Activated CD8-positive, alpha-beta memory T cell treated with anti-CD3 and anti-CD28 coated beads for 1 hour (primary cell): ENCODE data around the gene POU2AF1.

Experiments
- DNase-seq, 2 donors: peaks; one replicate each; pipeline ENCODE4 v3.0.0-alpha.2; 2020; ENCODE audit warnings: low read depth in 1 of 2; ENCODE audit errors: extremely low read depth in 1 of 2

The POU2AF1 gene

GRCh38 chr11:111388842-111389241 lies 9.8 kb upstream of the POU2AF1 start:
- no peak for DNase-seq

DNA sequence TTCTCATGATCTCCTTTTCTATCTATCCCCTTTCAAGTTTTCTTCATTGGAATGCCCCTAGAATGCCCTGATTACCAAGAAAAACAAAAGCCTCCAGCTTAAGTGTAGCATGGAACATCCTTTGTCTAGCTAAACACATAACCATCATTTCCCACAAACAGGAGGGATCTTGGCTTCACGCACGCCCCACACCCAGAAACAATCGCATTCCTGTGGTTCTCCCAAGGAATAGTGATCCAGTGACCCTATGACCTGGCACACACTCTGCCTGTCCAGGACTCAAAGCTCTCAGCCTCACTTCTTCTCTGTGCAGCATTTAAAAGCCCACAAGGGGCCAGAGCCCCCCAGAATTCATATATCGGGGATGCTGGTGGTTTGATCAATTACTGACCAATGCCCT lies 9.3 kb upstream of the POU2AF1 start:
- no peak for DNase-seq

DNA sequence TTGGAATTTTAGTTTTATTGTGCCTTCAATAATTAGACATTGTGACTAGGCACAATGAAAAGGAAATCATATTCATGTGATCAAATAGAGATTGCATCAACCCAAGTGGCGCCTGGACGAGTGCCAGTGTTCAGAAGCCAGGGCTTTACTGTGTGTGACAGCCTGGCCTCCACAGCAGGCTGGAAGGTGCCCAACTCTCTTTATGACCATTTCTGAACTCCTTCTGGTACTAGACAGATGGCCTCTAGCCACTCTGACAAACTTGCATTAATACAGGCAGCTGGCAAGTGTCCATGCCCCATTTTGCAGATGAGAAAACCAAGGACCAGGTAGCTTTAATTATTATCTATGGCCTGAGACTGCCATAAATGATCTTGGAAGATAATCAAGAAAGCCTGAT lies 8.3 kb upstream of the POU2AF1 start:
- DNase-seq, result no peak

DNA sequence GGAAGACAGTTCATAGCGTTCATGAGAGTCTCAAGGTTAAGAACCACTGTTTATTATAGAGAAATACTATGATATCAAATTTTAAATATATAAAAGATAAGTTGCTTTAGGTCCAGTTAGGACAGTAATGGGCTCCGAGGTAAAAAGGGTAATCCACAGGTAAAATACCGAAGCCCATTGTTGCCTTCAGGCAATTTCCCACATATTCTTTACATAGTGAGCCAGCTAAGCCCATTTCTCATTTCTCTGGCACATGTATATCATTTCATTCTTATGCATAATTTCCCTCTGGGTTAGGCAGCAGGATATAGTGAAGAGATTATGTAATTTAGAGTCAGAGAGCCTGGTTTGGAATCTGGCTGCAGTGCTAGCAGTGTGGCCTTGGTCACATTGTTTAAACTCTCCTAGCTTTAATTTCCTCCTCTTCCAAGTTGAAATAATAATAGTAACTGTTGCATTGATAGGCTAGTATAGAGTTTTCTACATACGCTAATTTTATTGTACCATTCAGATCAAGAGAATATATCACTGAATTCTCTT lies 7.6 kb upstream of the POU2AF1 start:
- no peak for DNase-seq

DNA sequence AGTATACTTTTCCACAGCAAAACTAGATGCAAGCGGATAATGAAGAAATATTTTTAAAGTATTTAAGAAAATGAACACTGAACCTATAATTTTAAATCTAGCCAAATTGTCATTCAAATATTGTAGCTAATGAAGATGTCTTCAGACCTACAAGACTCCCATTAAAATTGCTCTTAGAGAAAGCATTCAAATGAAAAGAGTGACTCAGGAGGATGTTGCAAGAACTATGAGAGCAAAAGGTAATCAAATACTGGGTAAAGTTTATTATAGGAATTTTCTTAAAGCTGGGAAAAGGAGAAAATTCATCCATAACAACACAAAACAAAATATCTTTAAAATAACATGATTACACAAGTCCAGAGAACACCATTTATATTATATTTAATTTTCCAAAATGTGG lies 5.4 kb upstream of the POU2AF1 start:
- DNase-seq, result no peak

DNA sequence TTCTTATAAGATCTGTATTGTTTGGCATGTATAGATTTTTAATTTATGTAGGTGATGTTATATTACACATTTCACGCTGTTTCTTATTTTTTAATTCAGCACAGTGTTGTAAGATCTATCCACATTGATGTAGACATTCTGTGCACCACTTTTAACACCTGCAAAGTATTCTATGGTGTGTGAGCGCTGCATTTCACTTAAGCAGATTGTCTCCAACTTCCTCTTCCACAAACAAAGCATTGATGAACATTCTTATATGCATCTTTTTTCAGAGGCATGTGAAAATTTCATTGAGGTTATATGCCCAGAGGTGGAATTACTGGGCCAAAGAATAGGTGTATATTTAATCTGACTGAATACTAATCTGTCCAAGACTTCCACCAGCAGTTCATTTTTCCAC lies 3.4 kb upstream of the POU2AF1 start:
- DNase-seq, result no peak

DNA sequence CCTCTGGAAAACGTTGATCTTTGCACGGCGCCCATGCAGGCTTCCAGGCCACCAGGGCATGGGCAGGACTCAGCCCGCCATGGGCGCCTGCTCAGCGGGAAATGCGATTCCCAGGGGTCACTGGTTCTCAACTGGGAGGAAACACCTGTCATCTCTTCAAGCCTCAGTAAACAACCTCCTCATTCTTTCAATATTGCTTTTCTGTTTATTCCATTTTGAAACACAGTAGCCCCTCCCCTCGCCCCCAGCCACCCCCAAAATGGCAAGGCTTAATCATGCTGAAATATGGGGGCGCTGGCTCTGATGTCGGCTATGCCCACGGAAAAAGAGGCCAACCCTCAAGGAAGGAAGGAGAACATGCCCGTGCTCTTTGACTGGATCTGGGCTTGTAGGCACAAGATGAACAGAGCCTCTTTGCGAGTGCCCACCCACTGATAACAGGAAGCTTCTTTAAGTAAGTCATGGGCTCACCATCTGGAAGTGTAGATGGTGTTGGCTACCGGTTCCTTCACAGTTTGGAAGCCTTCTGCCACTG lies 594 bp upstream of the POU2AF1 start:
- no peak for DNase-seq

DNA sequence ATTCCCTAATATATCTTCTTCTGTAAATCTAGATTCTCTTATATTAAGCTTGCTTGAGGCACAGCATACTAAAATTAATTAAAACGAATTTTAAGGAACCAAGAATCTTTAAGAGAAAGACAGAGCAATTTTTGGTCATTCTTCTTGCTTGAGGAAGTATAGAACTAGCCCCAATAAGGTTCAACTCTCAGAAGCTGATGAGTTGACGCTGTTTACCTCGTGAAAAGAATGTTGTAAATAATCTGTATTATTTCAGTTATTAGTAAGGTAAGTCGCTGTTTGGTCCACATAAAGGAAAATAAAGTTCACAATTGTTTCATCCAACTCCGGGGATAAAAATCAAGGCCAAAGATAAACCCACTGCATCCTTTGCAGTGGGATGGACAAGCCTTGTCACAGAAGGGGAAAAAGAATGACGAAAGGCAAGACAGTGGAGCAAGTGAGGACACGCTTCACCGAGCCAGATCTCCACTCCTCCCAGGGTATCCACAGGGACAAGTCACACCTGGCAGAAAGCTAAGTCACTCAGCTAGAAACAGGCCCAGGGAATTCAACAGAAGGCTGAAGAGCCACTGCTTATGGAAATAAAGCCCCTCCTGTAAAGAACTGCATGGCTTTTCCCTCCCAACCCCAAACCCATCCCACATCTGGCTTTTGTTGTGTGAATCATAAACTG lies 752 bp downstream of the POU2AF1 start:
- DNase-seq, result no peak

DNA sequence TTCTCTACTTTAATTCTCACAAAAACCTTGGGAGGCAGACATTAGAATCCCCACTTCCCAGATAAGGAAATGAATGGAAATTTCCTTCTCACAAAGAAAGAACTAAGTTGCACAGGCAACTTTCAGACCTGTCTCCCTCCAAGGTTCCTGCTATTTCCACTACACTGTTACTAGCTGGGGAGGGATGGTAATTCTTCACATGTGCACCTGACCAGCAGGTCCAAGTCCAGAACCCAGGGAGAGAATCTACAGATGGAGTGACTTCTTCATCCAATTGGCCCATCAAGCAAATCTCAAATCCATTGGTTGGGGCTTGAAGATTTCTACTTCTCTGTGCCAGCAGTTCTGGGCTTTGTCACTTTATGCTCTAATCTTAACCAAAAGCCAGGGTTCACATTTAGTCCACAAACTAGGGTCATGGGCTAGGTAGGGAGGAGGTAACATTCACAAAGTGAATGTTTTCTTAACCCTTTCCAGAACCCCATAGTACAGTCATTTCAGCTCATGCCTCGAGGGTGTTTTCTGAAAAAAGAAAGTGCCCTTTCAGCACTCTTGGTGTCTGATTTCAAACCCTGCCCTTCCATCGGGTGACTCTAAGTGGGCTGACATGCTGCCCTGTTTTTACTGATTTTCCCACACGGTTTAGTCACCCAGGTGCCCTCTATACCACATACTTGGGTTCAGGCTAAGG lies 2.7 kb downstream of the POU2AF1 start:
- DNase-seq, result no peak

DNA sequence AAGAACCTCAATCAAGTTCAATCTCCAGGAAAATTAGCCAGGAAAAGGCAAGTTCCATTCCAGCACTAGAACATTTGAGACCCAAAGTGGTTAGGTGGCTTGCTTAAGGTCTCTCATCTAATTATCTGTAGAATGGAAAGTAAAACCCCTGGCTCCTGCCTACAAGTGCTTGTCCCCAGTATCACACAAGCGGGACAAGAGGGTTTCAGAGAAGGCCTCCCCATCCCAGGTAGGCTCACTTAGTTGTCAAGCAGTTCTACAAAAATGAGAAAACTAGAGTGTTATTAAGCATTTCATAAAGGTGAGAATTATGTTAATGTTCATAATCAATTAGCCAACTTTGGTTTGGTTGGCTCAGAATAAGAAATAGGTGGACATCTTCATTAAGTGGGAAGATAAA lies 5.5 kb downstream of the POU2AF1 start:
- no peak for DNase-seq

DNA sequence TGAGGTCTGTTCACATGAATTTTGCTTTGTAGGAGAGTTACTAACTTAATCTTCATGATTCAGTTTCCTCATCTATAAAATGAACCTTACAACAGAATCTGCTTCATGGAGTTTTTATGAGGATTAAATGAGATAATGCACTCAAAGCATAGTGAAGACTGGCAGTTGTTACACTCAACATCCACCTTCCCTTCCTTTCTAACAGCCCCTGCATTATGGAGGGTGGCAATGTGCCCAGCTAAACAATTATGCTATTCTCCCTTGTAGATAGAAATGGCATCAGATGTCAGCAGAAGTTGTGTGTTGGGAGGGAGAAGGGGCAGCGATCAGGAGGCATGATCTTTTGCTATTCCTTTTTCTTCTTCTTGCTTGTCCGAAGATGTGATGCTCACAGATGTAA lies 6.5 kb downstream of the POU2AF1 start:
- no peak for DNase-seq

- DNase-seq, result no peak
These were observed 8.0 kb downstream of the POU2AF1 start for GRCh38 chr11:111370902-111371578.

DNA sequence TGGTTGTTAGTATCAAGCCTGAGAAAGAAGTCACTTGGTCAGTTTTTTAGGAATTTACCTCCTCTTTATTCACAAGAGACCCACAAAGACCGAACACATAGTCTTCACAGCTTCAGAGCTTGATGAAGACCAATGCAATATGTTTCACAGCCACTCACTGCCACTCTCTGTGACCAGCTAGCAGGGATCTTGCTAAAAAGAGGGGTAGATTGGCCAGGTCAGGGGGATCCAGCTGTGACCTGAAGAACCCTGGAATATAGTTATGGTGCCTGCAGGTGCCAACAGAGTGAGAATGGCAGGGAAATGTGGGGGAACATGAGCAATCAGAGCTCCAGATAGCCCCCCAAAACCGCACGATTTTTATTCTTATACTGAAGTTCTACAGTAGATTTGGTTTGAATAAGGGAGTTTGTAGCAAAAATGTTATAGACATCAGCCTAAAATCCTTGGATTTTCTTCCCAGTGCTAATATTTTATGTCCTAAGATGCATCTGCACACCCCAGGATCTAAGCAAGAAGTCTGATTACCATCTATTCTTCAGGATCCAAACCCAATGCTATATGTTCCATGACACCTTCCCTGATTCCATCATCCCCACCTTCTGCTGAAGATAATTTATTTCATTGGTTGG lies 8.7 kb downstream of the POU2AF1 start:
- no peak for DNase-seq

DNA sequence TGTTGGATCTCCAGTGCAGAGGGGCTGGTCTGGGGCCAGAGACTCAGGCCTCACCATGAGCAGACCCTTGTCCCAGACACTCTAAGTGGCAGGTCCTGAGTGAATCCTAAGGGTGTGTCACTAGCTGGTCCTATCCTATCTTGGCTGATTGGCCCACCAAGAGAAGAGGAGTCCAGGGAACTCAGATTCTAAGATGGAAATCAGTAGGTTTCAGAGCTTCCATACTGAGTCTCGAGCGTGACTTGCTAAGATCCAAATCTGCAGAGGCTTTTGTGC lies 10.9 kb downstream of the POU2AF1 start:
- DNase-seq, result no peak

DNA sequence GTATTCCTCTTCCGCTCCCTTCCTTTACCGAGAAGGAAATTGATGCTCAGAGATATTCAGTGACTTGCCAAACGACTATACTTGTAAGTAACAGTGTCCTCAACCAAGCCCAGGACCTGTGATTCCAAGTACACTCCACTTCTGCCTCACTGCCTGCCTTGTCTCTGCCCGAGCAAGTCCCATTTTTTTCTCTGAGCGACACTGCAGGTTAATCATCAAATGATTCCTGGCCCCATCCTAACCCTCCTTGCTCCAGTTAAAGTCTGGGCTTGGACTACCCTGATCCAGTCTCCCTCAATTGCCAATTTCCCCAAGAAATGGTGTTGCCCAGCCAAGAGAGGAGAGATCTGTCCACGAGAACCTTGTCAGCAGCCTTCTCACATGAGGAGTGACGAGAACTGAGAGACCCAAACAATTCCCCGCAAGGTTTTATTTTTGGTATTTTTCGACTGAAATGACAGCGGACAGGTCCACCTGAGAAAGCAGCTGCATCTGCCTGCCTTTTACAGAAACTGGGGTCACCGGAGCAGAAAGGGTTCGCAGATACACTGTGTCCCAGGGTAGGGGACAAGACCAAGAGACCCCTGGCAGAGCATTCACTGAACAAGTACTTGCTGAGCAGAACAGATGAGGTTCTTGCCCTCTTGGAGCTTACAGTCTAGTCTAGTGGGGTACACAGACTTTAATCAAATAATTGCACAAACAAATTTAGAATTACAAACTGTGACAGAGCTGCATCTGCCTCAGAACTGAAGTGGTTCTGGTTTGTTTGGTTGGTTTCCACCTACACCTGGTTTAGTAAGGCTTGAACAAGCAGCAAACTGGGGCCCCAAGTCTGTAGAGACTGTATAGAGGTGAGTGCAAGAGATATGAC lies 11.4 kb downstream of the POU2AF1 start:
- no peak for DNase-seq

DNA sequence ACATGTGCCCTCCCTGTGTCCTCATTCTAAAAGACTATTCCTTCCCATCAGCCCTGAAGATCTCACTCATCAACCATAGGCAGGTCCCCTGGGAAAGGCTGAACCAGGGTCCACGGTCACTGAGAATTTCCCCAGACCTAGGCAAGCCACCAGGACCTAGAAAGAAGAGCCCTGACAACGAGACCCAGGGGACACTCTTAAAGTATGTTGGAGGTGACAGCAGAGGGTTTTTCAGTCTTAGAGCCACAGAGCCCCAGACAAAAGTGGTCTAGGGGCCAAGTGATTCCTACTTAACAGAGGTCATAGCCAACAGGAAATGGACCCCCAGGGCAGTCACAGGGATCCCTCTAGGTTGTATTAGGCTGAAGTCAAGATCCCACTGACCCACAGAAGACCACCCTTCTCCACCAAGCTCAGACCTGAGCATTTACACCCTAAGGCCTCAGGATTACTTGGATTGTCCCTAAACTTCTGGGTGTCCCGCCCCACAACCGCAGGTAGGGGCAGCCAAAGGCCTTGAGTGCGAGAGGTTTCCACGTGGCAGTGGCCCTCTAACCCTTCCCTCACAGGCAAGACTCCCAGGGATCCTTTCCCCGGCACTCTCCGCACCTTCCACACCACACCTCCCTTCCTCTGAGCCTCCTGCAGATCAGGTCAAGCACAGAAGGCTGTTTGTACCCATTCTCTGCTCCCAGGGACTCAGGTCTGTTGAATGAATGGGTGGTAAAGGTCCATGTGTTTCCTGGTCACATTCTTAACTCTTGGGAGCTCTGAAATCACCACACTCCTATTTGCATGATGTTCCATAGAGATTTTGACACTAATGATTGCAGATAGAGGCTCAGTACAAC lies 12.3 kb downstream of the POU2AF1 start:
- no peak for DNase-seq

DNA sequence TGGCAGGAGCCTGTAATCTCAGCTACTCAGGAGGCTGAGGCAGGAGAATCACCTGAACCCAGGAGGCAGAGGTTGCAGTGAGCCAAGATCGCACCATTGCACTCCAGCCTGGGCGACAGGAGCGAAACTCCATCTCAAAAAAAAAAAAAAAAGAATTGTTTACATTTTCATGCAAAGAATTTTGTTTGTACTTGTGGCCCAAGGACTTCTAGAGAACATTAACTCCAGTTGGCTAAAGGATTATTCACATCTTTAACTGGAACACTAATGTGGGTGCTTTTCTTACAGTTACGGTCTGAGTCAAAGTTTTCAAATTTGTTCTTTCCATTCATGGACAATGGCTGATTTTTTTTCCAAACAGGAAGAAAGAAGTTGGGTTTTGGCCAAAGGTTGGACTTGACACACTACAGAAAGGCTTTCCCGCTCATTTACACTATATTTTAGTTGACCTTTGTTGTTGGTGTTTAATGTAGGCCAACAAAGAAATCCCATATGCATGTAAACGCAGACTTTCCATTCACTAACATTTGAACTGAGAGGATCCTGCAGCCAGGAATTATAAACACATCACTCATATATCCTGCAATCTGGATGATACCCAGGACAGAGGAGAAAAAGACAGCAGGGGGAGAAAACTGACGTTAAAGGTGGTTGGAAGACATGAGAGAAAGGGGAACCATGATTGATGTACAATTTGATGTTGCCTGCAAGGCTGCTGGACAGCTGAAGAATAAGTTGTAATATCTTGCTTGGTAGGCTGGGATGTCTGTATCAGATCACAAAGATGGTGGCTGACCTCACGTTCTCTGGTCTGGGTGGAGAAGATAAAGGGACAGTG lies 13.1 kb downstream of the POU2AF1 start:
- no peak for DNase-seq

GRCh38 chr11:111364503-111364902 lies 14.6 kb downstream of the POU2AF1 start:
- no peak for DNase-seq

- no peak for DNase-seq
These were observed 15.1 kb downstream of the POU2AF1 start for GRCh38 chr11:111363985-111364384.
